Measurements from ENCODE around the gene PRM2. TPM values are rescaled to one million over a fixed set of nuclear protein-coding genes. Genes with fewer than 3 reads are reported as not detected.

The PRM2 gene
- total and polyA plus RNA-seq, 8 donors: not detected

GRCh38 chr16:11307639-11308492 is 31.6 kb upstream of the PRM2 start:
- no peak for TF ChIP-seq CTCF (IDR thresholded peaks at IDR 0.05)
- H3K9me3 ChIP-seq: no peaks in the 10 kb centered on the region
- no peaks in the 10 kb centered on the region for H3K27me3 ChIP-seq
- no peak overlapping the region for H3K4me3 ChIP-seq
- peak overlapping the region; percentile 65 to 75 for H3K27ac ChIP-seq
- intact Hi-C loops (cut with DNase I): no loop called here
- H3K4me1 ChIP-seq: peaks cover 4 to 64% of the 10 kb centered on the region in 2 donors
- DNase-seq (no peak), ATAC-seq (peak; percentile 28)
- no peaks in the 10 kb centered on the region for H3K36me3 ChIP-seq

GRCh38 chr16:11306997-11307638 is 30.8 kb upstream of the PRM2 start:
- no peaks in the 10 kb centered on the region for H3K36me3 ChIP-seq
- no peak for TF ChIP-seq CTCF (IDR thresholded peaks at IDR 0.05)
- DNase-seq (peak in 1 of 4 donors; percentile 78), ATAC-seq (peak; percentile 59)
- no peaks in the 10 kb centered on the region for H3K9me3 ChIP-seq
- no peaks in the 10 kb centered on the region for H3K27me3 ChIP-seq
- peaks cover 4 to 56% of the 10 kb centered on the region in 2 donors for H3K4me1 ChIP-seq
- no peak overlapping the region for H3K4me3 ChIP-seq
- intact Hi-C loops (cut with DNase I): no loop called here
- peak overlapping the region; percentile 65 to 75 for H3K27ac ChIP-seq

GRCh38 chr16:11306381-11306780 is 30.1 kb upstream of the PRM2 start:
- Histone ChIP-seq H3K36me3 (no peaks in the 10 kb centered on the region), H3K27ac (peak overlapping the region in 1 of 2 donors; percentile 75)

GRCh38 chr16:11303405-11304138 is 27.3 kb upstream of the PRM2 start:
- peaks cover 4 to 22% of the 10 kb centered on the region in 2 donors for H3K4me1 ChIP-seq
- H3K9me3 ChIP-seq: no peaks in the 10 kb centered on the region
- H3K36me3 ChIP-seq: no peaks in the 10 kb centered on the region
- H3K4me3 ChIP-seq: no peak overlapping the region
- intact Hi-C loops (cut with DNase I): no loop called here
- no peak for TF ChIP-seq CTCF (IDR thresholded peaks at IDR 0.05)
- ATAC-seq (peak; percentile 78), DNase-seq (peak in 2 of 4 donors; percentile 58 to 81)
- H3K27me3 ChIP-seq: no peaks in the 10 kb centered on the region
- peak overlapping the region; percentile 55 to 71 for H3K27ac ChIP-seq

More at GRCh38 chr16:11306381-11306780, 30.1 kb upstream of the PRM2 start:
- TF ChIP-seq CTCF (IDR thresholded peaks at IDR 0.05): no peak
- intact Hi-C loops (cut with DNase I): no loop called here
- ATAC-seq (no peak), DNase-seq (no peak)
- Histone ChIP-seq H3K4me3 (no peak overlapping the region), H3K27me3 (no peaks in the 10 kb centered on the region), H3K9me3 (no peaks in the 10 kb centered on the region), H3K4me1 (peaks cover 4 to 50% of the 10 kb centered on the region in 2 donors)

Data from left lung (tissue), 10 donors.